HG03159 (cell line): ENCODE measurements around the gene TAF4.
"Not testable (repeated sequence)": the region's sequence is repeated elsewhere in the genome, so short reads cannot be mapped to it uniquely, and the experiment has no call there.

Experiments
- ATAC-seq: cut with Tn5 transposase; IDR thresholded peaks from one replicate; pipeline ENCODE4 v1.9.1; 2021; ENCODE audit warnings: mild to moderate bottlenecking, moderate library complexity; ENCODE audit not compliant: unreplicated experiment

TAF4 gene

GRCh38 chr20:62007127-62007647, 58.5 kb downstream of the TAF4 start:
- ATAC-seq = no peak

GRCh38 chr20:62006482-62006881, 59.2 kb downstream of the TAF4 start:
- ATAC-seq = no peak

GRCh38 chr20:62004614-62005013, 61.1 kb downstream of the TAF4 start:
- ATAC-seq = no peak

GRCh38 chr20:62003567-62004405, 61.9 kb downstream of the TAF4 start:
- no peak for ATAC-seq

GRCh38 chr20:62002882-62003480, 62.7 kb downstream of the TAF4 start:
- no peak for ATAC-seq

GRCh38 chr20:62001178-62001715, 64.4 kb downstream of the TAF4 start:
- ATAC-seq = no peak

GRCh38 chr20:61998343-61999121, 67.1 kb downstream of the TAF4 start:
- ATAC-seq = no peak

- ATAC-seq = no peak
These were observed 67.8 kb downstream of the TAF4 start for GRCh38 chr20:61997891-61998290.

GRCh38 chr20:61997372-61997771, 68.3 kb downstream of the TAF4 start:
- ATAC-seq = no peak

- no peak for ATAC-seq
These were observed 71.1 kb downstream of the TAF4 start for GRCh38 chr20:61994546-61994945.

- ATAC-seq = no peak
These were observed 72.6 kb downstream of the TAF4 start for GRCh38 chr20:61993058-61993457.

- no peak for ATAC-seq
These were observed 74.2 kb downstream of the TAF4 start for GRCh38 chr20:61991476-61991875.

GRCh38 chr20:61990484-61990883, 75.2 kb downstream of the TAF4 start:
- no peak for ATAC-seq

- ATAC-seq = no peak
These were observed 75.9 kb downstream of the TAF4 start for GRCh38 chr20:61989741-61990140.

- ATAC-seq = no peak
These were observed 77.0 kb downstream of the TAF4 start for GRCh38 chr20:61988665-61989064.

- ATAC-seq = no peak
These were observed 78.8 kb downstream of the TAF4 start for GRCh38 chr20:61986762-61987321.

- no peak for ATAC-seq
These were observed 80.6 kb downstream of the TAF4 start for GRCh38 chr20:61985096-61985495.

GRCh38 chr20:61984431-61984830, 81.2 kb downstream of the TAF4 start:
- not testable (repeated sequence) for ATAC-seq

- ATAC-seq = no peak
These were observed 81.7 kb downstream of the TAF4 start for GRCh38 chr20:61983965-61984364.

GRCh38 chr20:61982951-61983315, 82.7 kb downstream of the TAF4 start:
- no peak for ATAC-seq
